ENCODE measurements around the gene ESRP2.

DNA sequence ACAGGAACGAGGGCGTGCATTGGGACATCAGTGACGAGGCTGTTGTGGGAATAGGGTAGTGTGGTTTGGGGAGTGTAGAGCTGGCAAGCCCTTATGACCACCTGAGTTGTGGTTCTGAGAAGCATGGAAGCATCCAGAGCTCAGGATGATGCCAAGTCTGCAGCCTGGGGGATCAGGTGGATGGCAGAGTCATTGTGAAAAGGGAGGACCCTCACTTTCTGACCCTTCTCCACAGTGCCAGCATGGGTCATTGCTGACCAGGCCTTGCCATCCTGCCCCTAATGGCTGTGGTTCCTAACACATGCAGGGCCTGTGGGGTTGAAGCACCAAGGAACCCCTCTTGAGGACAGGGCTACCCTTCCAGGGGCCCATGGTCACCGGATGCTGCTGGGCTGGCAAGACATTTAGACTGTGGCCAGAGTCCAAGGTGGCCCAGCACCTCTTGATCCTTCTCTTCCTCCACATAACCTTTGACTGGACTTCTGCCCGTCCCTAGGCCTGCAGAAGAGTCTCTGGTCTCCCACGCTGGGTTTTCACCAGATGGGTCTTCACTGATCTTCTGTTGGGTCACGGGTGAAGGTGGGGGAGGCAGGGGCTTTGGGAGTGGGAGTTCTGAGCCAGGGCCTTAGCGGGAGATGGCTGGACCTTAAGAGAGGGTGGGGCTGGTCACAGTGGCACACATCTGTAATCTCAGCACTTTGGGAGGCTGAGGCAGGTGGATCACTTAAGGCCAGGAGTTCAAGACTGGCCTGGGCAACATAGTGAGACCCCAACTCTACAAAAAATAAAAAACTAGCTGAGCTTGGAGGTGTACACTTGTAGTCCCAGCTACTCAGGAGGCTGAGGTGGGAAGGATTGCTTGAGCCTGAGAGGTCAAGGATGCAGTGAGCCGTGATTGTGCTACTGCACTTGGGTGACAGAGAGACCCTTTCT is 7.3 kb upstream of the ESRP2 start:
- TF ChIP-seq TAF1 (IDR thresholded peaks at IDR 0.05; ENCODE audit: low read depth) (no peak), CREB1 (IDR thresholded peaks at IDR 0.05; ENCODE audit: low read depth) (no peak), TEAD4 (IDR thresholded peaks at IDR 0.05) (no peak), TCF12 (IDR thresholded peaks at IDR 0.05; ENCODE audit: low read depth) (no peak), FOXM1 (IDR thresholded peaks at IDR 0.05; ENCODE audit: borderline replicate concordance, low read depth) (no peak), EP300 (IDR thresholded peaks at IDR 0.05; ENCODE audit: borderline replicate concordance) (no peak), EGR1 (IDR thresholded peaks at IDR 0.05) (no peak), CEBPB (IDR thresholded peaks at IDR 0.05) (no peak), RAD21 (IDR thresholded peaks at IDR 0.05; ENCODE audit: low read depth) (no peak)
- TF ChIP-seq, protein P1, sequence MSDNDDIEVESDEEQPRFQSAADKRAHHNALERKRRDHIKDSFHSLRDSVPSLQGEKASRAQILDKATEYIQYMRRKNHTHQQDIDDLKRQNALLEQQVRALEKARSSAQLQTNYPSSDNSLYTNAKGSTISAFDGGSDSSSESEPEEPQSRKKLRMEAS (IDR thresholded peaks at IDR 0.05): no peak
- TF ChIP-seq, protein P2, sequence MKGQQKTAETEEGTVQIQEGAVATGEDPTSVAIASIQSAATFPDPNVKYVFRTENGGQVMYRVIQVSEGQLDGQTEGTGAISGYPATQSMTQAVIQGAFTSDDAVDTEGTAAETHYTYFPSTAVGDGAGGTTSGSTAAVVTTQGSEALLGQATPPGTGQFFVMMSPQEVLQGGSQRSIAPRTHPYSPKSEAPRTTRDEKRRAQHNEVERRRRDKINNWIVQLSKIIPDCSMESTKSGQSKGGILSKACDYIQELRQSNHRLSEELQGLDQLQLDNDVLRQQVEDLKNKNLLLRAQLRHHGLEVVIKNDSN (IDR thresholded peaks at IDR 0.05): no peak
- TF ChIP-seq, protein P3, sequence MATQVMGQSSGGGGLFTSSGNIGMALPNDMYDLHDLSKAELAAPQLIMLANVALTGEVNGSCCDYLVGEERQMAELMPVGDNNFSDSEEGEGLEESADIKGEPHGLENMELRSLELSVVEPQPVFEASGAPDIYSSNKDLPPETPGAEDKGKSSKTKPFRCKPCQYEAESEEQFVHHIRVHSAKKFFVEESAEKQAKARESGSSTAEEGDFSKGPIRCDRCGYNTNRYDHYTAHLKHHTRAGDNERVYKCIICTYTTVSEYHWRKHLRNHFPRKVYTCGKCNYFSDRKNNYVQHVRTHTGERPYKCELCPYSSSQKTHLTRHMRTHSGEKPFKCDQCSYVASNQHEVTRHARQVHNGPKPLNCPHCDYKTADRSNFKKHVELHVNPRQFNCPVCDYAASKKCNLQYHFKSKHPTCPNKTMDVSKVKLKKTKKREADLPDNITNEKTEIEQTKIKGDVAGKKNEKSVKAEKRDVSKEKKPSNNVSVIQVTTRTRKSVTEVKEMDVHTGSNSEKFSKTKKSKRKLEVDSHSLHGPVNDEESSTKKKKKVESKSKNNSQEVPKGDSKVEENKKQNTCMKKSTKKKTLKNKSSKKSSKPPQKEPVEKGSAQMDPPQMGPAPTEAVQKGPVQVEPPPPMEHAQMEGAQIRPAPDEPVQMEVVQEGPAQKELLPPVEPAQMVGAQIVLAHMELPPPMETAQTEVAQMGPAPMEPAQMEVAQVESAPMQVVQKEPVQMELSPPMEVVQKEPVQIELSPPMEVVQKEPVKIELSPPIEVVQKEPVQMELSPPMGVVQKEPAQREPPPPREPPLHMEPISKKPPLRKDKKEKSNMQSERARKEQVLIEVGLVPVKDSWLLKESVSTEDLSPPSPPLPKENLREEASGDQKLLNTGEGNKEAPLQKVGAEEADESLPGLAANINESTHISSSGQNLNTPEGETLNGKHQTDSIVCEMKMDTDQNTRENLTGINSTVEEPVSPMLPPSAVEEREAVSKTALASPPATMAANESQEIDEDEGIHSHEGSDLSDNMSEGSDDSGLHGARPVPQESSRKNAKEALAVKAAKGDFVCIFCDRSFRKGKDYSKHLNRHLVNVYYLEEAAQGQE (IDR thresholded peaks at IDR 0.05; ENCODE audit: low read depth): no peak

All from Ishikawa (cell line).